COLO829 (cell line): ENCODE measurements around the gene ENGASE.
A peak's percentile ranks its signal among the peaks of the same experiment; 100 is the strongest.
"Not testable (repeated sequence)": the region's sequence is repeated elsewhere in the genome, so short reads cannot be mapped to it uniquely, and the experiment has no call there.

Source experiments
- DNase-seq: peaks from one replicate; pipeline ENCODE4 v3.0.0; 2012; ENCODE audit warnings: low spot score

Gene ENGASE, protein sequence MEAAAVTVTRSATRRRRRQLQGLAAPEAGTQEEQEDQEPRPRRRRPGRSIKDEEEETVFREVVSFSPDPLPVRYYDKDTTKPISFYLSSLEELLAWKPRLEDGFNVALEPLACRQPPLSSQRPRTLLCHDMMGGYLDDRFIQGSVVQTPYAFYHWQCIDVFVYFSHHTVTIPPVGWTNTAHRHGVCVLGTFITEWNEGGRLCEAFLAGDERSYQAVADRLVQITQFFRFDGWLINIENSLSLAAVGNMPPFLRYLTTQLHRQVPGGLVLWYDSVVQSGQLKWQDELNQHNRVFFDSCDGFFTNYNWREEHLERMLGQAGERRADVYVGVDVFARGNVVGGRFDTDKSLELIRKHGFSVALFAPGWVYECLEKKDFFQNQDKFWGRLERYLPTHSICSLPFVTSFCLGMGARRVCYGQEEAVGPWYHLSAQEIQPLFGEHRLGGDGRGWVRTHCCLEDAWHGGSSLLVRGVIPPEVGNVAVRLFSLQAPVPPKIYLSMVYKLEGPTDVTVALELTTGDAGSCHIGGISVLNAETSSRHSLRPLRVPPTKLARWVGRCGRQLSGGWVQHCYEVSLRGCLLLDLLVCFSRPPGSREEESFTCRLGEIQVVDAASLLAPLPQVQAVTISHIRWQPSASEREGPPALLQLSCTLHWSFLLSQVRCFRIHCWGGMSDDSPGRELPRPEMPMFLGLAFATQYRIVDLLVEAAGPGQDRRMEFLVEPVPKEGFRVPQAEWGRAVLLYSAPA

DNA sequence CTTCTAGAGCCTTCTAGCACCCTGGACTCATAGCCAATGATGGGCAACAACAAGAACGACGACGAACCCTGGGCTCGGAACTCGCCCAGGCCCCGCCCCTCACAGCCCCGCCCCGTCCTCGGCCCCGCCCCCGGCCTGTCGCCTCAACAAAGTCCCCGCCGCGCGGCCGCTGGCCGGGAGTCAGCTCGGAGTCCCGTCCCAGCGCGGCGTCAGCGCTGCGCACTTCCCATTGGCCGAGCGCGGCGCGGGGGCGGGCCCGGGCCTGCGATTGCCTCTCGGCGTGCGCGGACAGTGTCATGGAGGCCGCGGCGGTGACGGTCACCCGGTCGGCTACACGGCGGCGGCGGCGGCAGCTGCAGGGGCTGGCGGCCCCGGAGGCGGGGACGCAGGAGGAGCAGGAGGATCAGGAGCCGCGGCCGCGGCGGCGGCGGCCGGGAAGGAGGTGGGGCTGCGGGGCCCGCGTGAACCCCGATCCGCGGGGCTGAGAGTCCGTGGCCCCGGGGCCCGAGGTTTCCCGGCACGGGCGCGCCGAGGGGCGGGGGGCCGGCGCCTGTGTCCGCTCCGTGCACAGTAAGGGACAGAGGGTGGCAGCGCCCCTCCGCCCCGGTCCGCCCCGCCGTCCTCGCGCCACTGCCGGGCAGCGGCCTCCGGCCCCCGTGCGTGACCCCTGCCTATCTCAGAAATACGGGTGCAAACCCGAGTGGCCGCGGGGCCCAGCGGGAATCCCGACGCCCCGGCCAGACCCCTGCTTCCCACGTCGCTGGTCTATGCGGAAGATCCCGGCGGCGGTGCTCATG, at the start of gene ENGASE:
Gene ENGASE, plus strand, starts transcription at position 176 of the 797 bp plus-strand sequence. Its CDS starts 121 bp downstream, at position 297.
- peak; percentile 92 for DNase-seq

DNA sequence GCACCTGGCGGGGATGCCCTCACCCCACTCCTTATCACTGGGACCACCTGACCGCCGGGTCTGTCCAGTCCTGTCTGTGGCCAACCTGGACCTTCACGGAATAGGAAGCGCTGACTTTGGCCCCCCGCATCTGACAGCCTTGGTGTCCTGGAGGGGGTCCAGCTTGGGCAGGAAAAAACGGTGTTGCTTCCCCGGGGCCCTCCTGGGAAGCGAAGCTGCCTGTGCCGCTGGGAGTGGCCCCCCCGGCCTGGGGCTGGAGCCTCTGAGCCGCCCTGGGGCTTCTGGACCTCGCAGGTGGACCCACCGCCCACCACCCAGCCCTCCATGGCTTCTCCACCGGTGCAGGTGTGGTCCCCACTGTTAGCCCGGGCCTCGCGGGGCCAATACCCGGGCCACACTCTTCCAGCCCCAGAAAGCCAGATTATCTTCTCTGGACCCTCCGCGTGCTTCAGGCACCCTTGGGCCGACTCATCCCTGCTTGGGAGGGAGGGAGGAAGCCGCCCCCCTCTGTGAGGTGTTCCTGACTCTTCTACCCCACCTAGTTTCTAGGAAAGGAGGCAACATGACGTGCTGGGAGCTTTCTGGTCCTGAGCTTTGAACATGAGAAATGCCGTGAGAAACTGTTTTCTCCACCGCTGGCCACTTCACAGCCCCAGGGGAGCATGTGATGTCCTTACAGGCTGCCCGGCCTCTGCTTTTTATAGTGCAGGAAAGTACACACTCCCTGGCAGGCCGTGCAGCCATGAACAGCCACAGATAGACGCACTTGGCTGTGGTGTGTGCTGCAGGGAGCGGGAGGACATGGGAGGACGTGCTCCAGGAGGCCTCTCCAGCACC, 49.5 kb upstream of the ENGASE start:
- no peak for DNase-seq

DNA sequence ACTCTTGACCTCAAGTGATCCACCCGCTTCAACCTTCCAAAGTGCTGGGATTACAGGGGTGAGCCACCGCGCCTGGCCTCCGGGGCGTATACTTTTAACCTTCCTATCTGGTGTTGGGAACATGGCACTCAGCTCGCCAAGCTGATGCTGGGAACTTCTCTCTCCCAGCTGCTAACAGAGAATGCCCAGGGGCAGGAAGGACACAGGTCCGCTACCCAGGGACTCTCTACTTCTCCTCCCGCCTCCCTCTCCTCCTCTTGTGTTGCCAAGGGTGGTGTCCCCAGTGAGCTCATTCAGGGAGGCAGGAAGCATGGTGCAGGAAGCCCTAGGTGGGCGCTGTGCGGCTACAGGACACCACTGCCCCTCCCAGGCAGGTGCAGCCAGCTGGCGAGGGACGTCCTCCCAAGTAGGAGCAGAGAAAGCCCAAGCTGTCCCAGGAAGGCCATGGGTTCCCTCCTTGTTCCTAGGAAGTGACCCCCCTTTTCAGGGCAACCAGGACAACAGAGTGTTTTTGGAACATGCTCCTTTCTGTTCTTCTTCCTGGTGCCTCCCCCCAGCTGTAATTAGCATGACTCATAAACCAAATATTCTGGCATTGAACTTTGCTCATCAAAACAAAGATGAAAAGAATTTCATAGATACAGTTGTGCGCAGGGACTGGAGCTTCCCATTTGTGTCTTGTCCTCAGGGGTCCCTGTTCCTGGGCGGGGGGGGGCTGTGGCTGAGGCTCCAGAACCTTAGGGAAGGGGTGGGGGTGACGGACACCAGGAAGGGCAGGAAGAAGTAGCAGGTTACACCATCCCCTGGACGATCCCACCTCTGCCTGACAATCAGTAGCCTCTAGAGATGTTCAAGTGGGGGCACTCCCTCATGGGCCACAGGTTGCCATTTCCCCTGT, 48.0 kb upstream of the ENGASE start:
- DNase-seq: peak; percentile 84

DNA sequence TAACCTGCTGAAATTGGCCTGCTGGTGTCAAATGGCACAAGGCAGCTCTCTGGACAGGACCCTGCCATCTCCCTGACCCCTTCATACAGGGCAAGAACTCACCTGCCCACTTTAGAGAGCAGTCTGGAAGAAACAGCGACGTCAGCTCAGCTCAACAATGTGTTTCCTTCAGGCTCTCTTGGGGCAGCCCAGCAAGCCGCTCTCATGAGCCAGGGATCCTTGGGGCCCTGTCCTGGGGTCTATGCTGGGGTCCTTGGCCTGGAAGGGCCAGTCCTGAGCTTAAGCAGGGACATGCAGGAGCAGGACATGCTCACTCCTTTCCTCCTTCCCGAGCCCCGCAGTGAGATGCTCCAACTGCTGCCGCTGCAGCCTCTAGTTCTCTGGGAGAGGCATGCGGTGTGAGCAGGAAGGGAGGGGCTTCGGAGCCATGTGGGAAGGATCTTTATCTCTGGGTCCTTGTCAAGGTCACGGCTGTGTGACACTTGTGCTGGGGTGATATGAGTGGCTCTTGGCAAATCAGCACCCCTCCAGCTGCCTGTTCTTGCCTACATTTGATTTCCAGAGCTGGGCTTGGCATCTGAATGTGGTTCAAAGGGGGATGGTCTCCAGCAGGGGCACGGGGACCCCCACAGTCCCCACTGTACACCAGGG, 47.2 kb upstream of the ENGASE start:
- DNase-seq: no peak

DNA sequence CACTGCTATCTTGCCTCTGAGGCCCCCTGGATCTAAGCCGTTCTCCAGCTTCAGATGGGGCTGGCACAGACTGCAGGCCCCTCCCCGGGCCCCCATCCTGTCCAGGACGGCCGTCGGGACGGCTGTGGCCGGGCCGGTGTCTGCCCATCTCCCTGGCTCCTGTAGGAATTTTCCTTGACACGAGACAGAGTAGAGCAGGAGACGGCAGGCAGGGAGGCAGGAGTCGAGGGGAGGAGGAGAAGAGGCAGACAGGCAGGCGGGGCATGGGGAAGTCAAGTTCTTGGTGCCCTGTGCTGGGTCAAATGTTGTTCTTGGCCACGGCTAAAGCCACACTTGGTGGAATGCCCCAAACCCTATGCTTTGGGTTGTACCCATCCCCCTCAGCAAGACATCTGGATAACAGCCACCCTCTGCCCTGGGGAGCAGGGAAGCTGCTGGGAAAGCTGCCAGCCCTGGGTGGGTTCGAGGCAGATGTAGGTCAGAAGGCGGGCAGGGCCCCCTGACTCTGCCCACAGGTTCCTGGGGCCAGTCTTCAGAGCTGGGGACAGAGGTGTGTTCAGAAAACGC, 46.6 kb upstream of the ENGASE start:
- no peak for DNase-seq

DNA sequence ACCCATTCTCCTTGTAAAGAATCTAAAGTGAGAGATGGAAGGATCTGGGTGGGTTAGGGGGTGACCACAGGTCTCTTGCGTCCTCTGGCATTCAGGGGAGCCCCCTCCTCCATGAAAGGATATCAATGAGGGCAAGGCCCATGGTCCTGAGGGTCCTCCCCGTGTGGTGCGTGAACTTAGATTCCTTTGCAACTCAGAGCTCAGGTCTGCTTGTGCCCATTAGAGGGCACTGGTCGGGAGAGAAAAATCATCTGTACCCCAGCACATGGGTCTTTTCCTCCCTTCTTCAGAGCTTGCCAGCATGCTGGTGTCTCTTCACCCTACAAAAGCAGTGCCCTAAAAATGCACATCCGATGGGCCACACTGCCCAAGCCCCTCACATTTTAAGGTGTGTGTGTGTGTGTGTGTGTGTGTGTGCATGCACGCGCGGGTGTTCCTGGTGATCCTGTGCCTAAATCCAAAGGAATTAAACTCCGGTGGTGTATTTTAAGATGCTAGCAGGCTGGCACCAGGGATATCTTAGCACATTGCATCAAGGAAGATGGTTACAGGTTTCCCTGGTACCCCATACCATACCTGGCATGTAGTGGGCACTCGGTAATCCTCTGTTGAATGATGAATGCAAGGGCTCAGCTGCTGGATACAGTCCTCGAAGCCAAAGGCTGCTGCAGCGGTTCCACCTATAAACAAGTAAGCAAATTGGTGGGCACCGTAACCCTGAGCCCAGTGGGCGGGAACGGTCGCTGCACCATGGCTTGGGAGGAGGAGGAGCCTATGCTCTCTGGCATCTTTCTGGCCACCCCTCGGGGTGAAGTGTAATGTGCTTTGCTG, 45.9 kb upstream of the ENGASE start:
- DNase-seq: no peak

DNA sequence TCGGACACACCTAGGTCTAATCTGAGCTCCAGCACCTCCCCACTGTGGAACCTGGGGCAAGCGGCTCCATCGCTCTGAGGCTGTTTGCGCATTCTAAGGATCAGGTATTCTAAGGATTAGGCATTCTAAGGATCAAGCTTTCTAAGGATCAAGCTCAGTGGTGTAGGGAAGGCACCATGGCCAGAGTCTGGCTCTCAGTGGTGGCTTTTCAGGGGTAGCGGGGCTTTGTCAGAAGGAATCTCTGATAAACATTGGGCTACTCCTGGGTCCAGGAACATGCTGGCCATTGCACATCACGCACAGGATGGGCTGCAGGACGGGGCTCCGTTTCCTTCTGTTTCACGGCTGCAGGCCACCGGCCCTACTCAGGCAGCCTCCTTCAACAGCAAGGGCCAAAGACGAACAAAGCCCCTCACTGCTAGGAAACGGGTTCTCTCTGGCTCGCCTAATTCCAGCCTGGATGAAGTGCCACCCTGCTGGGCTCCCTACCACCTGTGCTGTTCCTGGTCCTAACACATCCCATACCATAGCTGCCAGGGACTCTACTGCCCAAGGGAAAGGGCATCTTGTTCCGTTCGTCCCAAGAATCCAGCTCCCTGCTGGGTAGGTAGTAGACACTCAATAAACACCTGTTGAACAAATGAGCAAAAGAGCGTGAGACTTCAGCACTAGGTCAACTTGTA, 45.2 kb upstream of the ENGASE start:
- no peak for DNase-seq

DNA sequence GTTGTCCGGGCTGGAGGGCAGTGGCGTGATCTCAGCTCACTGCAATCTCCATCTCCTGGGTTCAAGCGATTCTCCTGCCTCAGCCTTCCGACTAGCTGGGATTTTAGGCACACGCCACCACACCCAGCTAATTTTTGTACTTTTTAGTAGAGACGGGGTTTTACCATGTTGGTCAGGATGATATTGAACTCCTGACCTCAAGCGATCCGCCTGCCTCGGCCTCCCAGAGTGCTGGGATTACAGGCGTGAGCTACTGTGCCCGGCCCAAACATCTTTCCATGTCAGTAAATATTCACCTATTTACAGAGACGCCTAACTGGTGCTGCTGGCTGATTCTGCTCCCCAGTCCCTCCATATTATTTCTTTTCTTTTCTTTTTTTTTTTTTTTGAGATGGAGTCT, 44.0 kb upstream of the ENGASE start:
- DNase-seq: not testable (repeated sequence)

DNA sequence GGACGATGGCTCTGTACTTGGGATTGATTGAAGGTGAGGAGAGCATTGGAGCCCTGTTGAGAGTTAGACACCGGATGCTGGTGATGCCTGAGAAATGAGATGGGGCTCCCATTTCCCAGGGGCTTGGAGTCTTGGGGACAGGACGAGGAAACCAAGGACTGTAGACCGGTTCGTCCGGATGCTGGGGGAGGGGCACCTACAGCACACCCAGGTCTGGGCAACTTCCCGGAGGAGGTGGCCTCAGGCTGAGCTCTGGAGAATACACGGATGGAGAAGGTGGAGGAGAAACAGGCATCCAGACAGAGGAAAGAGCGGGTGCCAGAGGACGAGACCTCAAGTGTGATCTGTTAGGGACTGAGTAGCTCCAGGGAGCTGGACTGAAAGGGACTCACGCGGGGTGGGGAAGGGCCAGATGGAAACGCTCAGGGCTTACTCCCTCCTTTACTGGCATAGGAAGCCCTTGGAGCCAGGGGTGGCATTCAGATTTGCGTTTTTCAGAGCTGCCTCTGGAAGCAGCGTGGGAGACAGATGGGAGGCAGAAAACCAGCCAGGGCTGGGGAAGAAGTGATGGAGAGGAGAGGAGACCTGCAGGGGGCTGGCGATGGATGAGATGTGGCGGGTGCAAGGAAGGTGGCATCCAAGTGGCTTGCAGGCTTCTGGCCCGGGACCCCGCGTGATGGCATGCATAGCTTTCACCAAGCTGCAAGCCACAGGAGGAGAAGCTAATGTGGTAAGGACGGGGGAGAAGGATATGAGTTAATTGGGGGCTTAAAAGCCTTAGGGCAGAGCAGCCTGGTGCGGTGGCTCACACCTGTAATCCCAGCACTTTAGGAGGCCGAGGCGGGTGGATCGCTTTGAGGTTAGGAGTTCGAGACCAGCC, 42.4 kb upstream of the ENGASE start:
- DNase-seq: no peak

DNA sequence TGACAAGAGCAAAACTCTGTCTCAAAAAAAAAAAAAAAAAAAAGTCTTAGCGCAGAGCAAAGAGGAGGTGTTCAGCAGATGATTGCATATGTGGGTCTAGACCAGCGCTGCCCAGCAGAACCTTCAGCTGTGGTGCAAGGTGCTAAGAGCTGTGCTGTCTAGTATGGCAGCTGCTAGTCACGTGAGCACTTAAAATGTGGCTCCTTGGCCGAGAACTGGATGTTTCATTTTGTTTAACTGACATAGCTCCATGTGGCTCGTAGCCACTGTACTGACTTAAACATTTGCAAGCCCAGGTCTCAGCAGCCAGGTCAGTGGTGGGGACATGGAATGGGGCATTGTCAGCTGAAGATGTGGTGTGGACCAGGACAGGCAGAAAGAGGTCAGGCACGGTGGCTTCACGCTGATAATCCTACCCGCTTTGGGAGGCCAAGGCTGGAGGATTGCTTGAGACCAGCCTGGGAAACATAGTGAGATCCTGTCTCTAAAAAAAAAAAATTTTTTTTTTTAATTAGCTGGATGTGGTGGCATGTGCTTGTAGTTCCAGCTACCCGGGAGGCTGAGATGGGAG, 41.5 kb upstream of the ENGASE start:
- DNase-seq: no peak

DNA sequence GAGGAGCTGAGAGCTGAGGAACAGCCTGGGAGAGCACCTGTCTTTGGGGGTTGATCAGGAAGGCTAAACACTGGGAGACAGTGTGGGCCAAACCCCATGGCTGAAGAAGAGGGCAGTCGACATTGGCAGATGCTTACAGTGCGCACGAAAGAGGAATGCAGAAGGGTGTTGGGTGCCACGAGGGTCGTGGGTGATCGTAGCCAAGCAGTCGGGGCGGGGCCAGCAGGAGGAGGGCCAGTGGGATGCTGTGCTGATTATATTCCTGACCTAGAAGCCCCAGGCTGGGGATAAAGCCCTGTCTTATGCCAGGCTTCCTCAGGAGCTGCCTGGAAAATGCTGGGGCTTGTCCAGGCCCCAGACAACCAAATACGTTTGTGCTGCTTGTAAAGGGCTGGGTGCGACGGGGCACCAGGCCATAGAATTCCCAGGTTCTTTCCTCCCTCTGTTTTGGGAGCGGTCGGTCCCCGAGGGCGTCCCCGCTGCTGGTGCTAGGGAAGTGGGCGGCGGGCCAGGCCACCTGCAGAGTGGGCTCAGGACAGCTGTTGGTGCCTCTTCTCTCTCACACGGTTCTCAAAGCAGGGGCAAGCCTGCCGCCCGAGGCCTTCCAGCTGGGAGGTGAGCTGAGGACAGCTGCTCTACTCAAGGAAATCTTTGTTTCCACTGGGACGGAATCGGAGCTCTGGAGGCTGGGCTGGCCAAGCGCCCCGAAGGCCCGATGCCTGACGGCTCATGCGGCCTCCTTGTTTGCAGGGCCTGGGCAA, 40.7 kb upstream of the ENGASE start:
- DNase-seq: peak; percentile 62

DNA sequence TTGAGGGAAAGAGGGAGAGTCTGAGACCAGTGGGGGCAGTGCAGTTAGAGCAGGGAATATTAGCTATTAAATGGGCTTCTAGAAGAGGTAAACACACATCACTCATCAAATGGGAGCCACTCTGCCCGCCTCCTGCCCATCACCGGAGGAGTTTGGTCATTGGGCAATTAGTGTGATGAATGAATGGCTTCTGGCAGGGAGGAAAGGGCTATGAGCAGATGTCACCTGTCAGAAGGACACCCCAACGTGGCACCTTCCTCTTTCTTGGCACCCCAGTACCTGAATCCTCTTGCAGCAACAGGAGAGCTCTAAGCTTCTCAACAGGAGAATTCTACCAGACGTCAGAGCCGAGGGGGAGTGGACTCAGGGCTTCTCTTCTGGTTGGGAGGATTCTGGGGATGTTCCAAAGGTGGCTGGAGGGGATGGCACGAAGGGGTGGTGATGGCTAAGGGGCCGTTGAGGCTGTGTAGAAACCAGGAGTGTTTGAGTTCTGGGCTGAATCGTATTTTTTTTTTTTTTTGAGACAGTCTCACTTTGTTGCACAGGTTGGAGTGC, 39.6 kb upstream of the ENGASE start:
- DNase-seq: no peak

DNA sequence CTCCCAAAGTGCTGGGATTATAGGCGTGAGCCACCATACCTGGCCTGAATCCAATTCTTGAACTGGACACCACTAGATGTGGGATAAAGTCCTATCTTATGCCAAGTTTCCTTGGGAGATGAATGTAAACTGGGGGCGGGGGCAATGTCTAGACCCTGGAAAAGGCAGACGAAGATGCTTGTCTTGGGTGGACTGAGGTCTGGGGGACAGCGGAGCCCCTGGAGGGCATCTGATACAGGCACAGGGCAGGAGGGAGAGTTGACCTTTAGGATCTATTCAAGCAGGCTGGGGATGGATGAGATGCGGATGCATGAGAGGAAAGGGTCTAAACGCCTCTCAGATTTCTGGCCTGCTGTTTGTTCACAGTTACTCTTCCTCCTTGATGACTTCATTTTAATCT, 38.9 kb upstream of the ENGASE start:
- DNase-seq: no peak

DNA sequence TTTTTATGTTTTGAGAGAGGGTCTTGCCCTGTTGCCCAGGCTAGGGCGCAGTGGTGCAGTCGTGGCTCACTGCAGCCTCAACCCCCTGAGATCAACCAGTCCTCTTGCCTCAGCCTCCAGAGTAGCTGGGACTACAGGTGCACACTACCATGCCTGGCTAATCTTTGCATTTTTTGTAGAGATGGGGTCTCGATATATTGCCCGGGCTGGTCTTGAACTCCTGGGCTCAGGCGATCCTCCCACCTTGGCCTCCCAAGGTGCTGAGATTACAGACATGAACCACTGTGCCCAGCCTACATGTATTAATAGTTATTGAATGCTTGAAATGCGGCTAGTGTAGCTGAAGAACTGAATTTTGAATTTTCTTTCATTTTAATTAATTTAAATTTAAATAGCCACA, 38.4 kb upstream of the ENGASE start:
- no peak for DNase-seq

DNA sequence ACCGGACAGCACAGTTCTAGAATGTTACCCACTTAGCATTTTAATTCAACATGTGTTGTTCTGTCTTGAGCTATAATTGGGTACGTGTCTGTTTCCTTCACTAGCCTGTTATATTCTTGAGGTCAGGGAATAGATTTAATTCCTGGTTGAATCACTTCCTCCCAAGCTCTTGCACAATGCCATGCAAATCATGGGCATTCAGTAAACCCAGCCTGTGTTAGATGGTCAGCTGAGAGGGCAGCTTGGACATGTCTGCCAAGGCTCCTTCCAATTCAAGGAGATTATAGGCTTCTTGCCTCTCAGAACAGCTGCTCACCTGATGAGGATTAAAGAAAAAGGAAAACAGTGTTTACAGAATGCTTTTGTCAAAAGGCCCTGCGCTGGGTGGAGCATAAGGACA, 38.0 kb upstream of the ENGASE start:
- DNase-seq: peak; percentile 97
